Measurements from ENCODE around the gene WDR17. TPM values are rescaled to one million over a fixed set of nuclear protein-coding genes. Genes with fewer than 3 reads are reported as not detected.

The WDR17 gene
- total RNA-seq, 4 donors from 2014 or later, result 1.3 to 4.8 (median 2.0) TPM

DNA sequence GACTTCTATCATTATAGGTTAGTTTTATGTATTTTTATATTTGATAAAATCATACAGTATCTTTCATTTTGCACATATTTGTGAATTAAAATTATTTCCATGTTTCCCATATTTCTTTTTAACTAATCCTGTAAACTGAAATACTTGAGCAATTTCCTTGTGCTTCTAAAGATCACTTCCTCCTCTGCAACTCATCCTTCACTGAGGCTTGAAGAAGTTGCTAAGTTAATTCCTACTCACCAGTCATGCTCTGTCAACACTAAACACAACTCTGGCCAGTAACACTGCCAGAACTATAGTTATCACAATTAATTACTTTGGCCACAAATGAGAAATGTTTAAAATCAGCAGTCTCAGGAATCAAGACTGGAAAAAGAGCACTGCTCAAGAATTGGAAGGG, 123.0 kb downstream of the WDR17 start:
- TF ChIP-seq, protein P1, sequence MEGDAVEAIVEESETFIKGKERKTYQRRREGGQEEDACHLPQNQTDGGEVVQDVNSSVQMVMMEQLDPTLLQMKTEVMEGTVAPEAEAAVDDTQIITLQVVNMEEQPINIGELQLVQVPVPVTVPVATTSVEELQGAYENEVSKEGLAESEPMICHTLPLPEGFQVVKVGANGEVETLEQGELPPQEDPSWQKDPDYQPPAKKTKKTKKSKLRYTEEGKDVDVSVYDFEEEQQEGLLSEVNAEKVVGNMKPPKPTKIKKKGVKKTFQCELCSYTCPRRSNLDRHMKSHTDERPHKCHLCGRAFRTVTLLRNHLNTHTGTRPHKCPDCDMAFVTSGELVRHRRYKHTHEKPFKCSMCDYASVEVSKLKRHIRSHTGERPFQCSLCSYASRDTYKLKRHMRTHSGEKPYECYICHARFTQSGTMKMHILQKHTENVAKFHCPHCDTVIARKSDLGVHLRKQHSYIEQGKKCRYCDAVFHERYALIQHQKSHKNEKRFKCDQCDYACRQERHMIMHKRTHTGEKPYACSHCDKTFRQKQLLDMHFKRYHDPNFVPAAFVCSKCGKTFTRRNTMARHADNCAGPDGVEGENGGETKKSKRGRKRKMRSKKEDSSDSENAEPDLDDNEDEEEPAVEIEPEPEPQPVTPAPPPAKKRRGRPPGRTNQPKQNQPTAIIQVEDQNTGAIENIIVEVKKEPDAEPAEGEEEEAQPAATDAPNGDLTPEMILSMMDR (IDR thresholded peaks at IDR 0.05; ENCODE audit: low read depth), result no peak

DNA sequence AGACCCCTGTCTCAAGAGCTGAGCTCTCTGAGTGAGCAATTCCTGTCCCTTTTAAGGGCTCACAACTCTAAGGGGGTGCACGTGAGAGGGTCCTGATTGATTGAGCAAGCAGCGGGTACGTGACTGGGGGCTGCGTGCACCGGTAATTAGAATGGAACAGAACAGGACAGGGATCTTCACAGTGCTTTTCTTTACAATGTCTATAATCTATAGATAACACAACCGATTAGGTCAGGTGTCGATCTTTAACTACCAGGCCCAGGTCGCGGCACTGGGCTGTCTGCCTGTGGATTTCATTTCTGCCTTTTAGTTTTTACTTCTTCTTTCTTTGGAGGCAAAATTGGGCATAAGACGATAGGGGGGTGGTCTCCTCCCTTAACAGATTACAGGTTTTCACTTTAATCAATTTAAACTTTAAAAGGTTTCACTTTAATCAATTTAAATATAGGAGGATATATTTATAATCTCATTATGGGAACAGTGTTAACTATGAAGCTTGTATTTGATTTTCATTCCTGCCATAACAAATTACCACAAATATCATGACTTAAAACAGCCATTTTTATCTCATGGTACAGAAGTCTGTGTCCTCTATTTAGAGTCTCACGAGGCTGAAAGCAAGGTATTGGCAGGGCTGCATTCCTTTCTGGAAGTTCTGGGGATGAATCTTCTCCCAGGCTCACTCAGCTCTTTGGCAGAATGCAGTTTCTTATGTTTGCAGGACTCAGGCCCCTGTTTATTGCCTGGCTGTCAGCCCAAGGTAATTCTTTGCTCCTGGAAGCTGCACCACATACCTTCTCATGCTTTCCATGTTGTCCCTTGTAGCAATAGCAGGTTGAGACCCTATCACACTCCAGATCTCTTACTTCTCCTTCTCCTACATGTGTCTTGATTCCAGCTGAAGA, 124.5 kb downstream of the WDR17 start:
- TF ChIP-seq, protein P1 (IDR thresholded peaks at IDR 0.05; ENCODE audit: low read depth), result no peak

DNA sequence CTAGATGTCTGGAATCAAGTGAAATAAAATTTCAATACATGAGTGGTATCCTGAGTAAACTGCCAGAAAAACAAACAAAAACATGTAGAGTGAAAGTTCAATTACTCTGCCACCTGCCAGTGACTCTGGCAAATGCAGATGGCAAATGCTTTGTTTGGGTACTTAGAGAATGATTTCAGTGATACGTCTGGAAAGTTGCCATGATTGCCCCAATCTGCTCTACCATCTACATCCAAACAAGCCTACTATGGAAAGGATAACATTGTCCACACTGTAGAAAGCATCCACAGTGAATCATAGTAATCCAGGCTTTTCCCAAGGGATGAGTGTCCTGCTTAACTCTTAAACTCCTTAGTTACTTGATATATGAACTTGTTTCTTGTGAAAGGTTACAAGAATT, 126.3 kb downstream of the WDR17 start:
- TF ChIP-seq, protein P1 (IDR thresholded peaks at IDR 0.05; ENCODE audit: low read depth), result no peak

DNA sequence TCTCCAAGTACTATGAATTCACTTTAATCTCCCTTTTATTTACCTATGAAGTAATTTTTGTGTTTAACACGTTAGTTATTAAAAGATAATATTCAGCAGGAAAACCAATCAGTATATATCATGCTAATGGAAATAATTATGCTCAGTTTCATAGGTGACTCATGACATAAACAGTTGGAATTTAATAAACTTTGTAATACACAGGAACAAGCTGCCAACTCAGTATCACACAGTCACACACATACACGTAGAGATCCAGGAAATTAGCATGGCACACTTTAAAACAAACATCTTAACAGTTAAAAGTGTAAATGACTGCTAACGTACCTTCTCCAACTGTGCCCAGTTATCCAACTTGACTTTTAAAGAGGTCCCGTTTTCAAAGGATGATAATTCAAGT, 127.5 kb downstream of the WDR17 start:
- TF ChIP-seq, protein P1 (IDR thresholded peaks at IDR 0.05; ENCODE audit: low read depth), result no peak

DNA sequence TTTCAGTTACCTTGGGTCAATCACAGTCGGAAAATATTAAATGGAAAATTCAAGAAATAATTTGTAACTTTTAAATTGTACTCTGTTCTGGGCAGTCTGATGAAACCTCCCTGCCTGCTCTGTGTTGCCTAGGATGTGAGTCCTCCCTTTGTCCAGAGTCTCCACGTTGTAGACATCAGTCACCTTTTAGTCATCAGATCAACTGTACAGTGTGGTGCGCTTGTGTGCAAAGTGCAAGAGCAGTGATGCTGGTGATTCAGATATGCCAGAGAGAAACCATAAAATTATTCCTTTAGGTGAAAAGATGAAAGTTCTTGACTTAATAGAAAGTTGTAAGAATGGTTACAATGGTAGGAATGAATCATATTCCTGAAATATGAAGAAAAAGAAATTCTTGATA, 128.3 kb downstream of the WDR17 start:
- TF ChIP-seq, protein P1 (IDR thresholded peaks at IDR 0.05; ENCODE audit: low read depth), result no peak

DNA sequence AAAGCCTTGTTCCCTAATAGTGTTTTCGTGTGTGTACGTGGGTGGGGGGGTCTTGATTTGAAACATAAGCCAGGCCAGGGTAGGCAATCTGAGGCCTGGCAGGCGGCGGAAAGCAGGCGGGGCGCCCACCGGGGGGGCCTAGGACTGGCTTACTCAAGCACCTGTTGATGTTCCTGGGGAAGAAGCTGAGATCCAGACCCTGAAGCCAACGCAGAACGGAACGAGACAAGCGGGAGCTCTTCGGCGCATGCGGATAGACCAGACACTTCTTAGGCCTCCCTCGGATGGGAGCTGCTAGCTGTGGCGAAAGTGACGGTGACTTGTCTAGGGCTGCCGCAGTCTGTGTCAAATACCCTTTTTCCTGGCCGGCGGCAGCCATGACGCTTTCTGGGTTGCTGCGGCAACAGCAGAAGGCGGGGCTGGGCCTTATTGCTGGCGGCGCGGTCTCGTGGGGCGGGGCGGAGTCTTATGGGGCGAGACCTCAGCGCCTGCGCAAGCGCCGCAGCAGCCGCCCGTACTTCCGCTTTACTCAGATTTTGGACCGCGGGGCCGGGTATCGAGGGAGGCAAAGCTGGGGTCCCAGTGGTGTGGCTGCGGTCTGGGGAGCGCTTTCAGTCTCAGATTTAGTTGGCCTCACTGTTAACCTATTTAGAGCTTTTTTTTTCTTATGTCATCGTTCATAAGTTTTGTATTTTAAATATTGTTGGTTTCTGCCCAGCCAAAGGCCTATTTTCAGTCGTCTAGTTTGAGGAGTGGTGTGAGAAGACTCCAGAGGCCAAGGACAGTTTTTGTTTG, 129.7 kb downstream of the WDR17 start, which contains the start of gene SPATA4:
Gene SPATA4, minus strand, starts transcription at position 402 of the 795 bp plus-strand sequence. Its CDS starts 23 bp downstream, at position 379.
- TF ChIP-seq, protein P1 (IDR thresholded peaks at IDR 0.05; ENCODE audit: low read depth), result no peak

All from subcutaneous adipose tissue (tissue), 4 donors.